GM10248 (cell line): ENCODE measurements around the gene SOWAHC.
A peak's percentile ranks its signal among the peaks of the same experiment; 100 is the strongest.
"Not testable (repeated sequence)": the region's sequence is repeated elsewhere in the genome, so short reads cannot be mapped to it uniquely, and the experiment has no call there.

Source experiments
- CTCF ChIA-PET: fragments of 300-600 bp; sonication (Branson Sonifier 250); formaldehyde crosslinking; extraction: SDS; loops from one replicate; lab custom pipeline; 2021; ENCODE audit warnings: antibody characterized with exemption; lab: Yijun Ruan, JAX
- POLR2A ChIA-PET: fragments of 350-650 bp; sonication (Branson Sonifier 250); formaldehyde crosslinking; extraction: SDS; loops from one replicate; lab custom pipeline; 2020; ENCODE audit warnings: antibody characterized with exemption; lab: Yijun Ruan, JAX
- DNase-seq: peaks from one replicate; pipeline ENCODE4 v3.0.0; 2012; ENCODE audit errors: extremely low spot score
- CTCF ChIP-seq: IDR thresholded peaks from 2 replicates; pipeline ENCODE4 v1.5.1; 2012; ENCODE audit warnings: mild to moderate bottlenecking, low read depth; ENCODE audit errors: extremely low read depth, missing control alignments, control extremely low read depth

Gene SOWAHC

DNA sequence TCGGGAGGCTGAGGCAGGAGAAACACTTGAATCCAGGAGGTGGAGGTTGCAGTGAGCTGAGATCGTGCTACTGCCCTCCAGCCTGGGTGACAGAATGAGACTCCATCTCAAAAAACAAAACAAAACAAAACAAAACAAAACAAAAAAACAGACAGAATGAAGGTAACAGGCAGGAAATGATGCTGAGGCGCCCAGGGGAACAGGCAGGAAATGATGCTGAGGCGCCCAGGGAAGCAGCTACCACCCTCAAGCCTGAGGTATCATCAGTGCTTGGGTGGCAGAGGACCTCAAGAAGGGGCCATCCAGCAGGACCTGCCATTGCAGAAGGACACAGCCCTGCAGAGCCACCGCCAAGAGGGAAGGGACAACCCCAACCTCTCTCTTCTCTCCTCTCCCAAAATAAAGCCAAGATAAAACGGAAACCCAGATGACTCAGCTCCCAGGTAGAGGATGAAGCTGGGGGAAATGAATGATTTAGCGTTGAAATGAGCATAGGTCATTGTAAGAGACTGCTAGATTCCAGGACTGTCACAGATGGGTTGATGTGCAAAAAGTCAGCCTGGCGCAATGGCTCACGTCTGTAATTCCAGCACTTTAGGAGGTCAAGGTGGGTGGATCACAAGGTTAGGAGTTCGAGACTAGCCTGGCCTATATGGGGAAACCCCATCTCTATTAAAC lies 19.3 kb downstream of the SOWAHC start:
- ChIA-PET CTCF (interaction anchor here (1.3 kb wide), 2 partner anchors 11 to 12 kb away, joined by 3 to 4 read pairs; no protein-coding TSS in a partner anchor), POLR2A (no interaction called here)
- no peak for DNase-seq
- TF ChIP-seq CTCF = no peak

- ChIA-PET CTCF (no interaction called here), POLR2A (no interaction called here)
- DNase-seq = no peak
Measured at GRCh38 chr2:109635426-109636304, 21.5 kb downstream of the SOWAHC start.

GRCh38 chr2:109636317-109636716 lies 22.2 kb downstream of the SOWAHC start:
- no peak for DNase-seq
- CTCF ChIA-PET = no interaction called here
- POLR2A ChIA-PET = no interaction called here
- no peak for TF ChIP-seq CTCF

More at GRCh38 chr2:109635426-109636304, 21.5 kb downstream of the SOWAHC start:
- TF ChIP-seq CTCF = no peak

- CTCF ChIA-PET = no interaction called here
Measured at GRCh38 chr2:109637749-109638570, 23.8 kb downstream of the SOWAHC start.

GRCh38 chr2:109638795-109639194 lies 24.6 kb downstream of the SOWAHC start:
- no peak for TF ChIP-seq CTCF

More at GRCh38 chr2:109637749-109638570, 23.8 kb downstream of the SOWAHC start:
- peak; percentile 35 for DNase-seq
- POLR2A ChIA-PET = no interaction called here
- no peak for TF ChIP-seq CTCF

GRCh38 chr2:109640000-109640399 lies 25.8 kb downstream of the SOWAHC start:
- POLR2A ChIA-PET, DNase-seq: not testable (repeated sequence)
- CTCF ChIA-PET = interaction anchor here (1.0 kb wide), 1 partner anchor 11 kb away, joined by 3 read pairs; no protein-coding TSS in a partner anchor

More at GRCh38 chr2:109638795-109639194, 24.6 kb downstream of the SOWAHC start:
- DNase-seq = no peak
- ChIA-PET POLR2A (no interaction called here), CTCF (no interaction called here)
